Transverse colon (tissue), 4 donors: ENCODE results near the gene SLC6A9. TPM values are rescaled to one million over a fixed set of nuclear protein-coding genes. Genes with fewer than 3 reads are reported as not detected.

Experiments
- DNase-seq: peaks from one replicate; pipeline ENCODE4 v3.0.0-alpha.2; 2019
- H3K27ac ChIP-seq, 4 donors: fragments of 200-600 bp; sonication (generic); 2 replicates each; pipeline ENCODE4 v1.5.1; 2016 to 2018; ENCODE audit warnings: inconsistent platforms in 4 of 4
- H3K27me3 ChIP-seq: fragments of 200-600 bp; sonication (generic); 2 replicates; pipeline ENCODE4 v1.5.1; 2017; ENCODE audit warnings: inconsistent platforms
- H3K36me3 ChIP-seq, 4 donors: fragments of 200-600 bp; sonication (generic); 2 replicates each; pipeline ENCODE4 v1.5.1; 2017 to 2019; ENCODE audit warnings: inconsistent platforms in 4 of 4
- H3K4me1 ChIP-seq, 4 donors: fragments of 200-600 bp; sonication (generic); 2 replicates each; pipeline ENCODE4 v1.5.1; 2017 to 2020; ENCODE audit warnings: inconsistent platforms in 4 of 4
- H3K4me3 ChIP-seq, 4 donors: fragments of 200-600 bp; sonication (generic); 1 replicate in 1 of 4; 2 replicates in 3 of 4; pipeline versions ENCODE4 v1.5.1 to v1.6.1; 2017 to 2019; ENCODE audit warnings: inconsistent platforms in 4 of 4
- H3K9me3 ChIP-seq, 2 donors: fragments of 200-600 bp; sonication (generic); 2 replicates each; pipeline ENCODE4 v1.5.1; 2017 to 2019; ENCODE audit warnings: inconsistent platforms in 2 of 2
- CTCF ChIP-seq, 5 experiments: fragments of 200-600 bp in 3 of 5; fragments of 450-650 bp in 2 of 5; sonication (generic) in 3 of 5; IDR thresholded peaks; 1 replicate in 2 of 5; 2 replicates in 3 of 5; pipeline ENCODE4 v1.5.1; 2016 to 2017; ENCODE audit warnings: antibody characterized with exemption in 5 of 5, inconsistent platforms in 3 of 5, mild to moderate bottlenecking in 2 of 5, moderate library complexity in 1 of 5
- EP300 ChIP-seq: sonication (generic); formaldehyde crosslinking; IDR thresholded peaks from one replicate; pipeline ENCODE4 v1.6.1; 2017; ENCODE audit warnings: antibody characterized with exemption, low read depth
- POLR2A ChIP-seq: fragments of 450-650 bp; IDR thresholded peaks from one replicate; pipeline ENCODE4 v1.6.1; 2016; ENCODE audit warnings: antibody characterized with exemption, mild to moderate bottlenecking, moderate library complexity
- POLR2AphosphoS5 ChIP-seq, 3 donors: sonication (generic); formaldehyde crosslinking; IDR thresholded peaks; one replicate each; pipeline ENCODE4 v1.6.1; 2016; ENCODE audit warnings: antibody characterized with exemption in 3 of 3
- WGBS, 2 donors: methylation state at CpG; one replicate each; pipeline ENCODE4 v1.1.5; 2018; ENCODE audit warnings: low coverage in 1 of 2; 5-methylcytosine and 5-hydroxymethylcytosine counted together
- in situ Hi-C, 4 donors: fragments of 200-750 bp; cut with MboI; loops; one replicate each; pipeline versions ENCODE4 v1.15.0 to v1.15.1; 2017; ENCODE audit warnings: low sequenced_read_pairs in 3 of 4, low pct_ligation_motif_present in 1 of 4, low pct_unique_long_range_greater_than_20kb in 1 of 4
- intact Hi-C: fragments of 100-400 bp; cut with DNase I; formaldehyde crosslinking; loops from one replicate; pipeline ENCODE4 v1.15.1; 2023; ENCODE audit warnings: low total_unique reads
- total RNA-seq, 4 donors: library from RNA; depleted of rRNA; stranded (reverse); fragments of >200 nt; gene quantifications; one replicate each; pipeline ENCODE4 v1.1.0, GENCODE V29; 2016

Gene SLC6A9
- total RNA-seq, 4 donors from 2014 or later: 22.4 to 31.8 (median 29.5) TPM

GRCh38 chr1:44020464-44020863 lies 10.8 kb downstream of the SLC6A9 start:
- H3K9me3 ChIP-seq: no peaks in the 10 kb centered on the region
- H3K4me3 ChIP-seq: no peak overlapping the region
- H3K27me3 ChIP-seq: no peaks in the 10 kb centered on the region
- peaks cover 0 to 7% (median 5%) of the 10 kb centered on the region in 4 donors for H3K4me1 ChIP-seq
- in situ Hi-C loops (no loop called here), intact Hi-C loops (no loop called here)
- TF ChIP-seq POLR2AphosphoS5 (IDR thresholded peaks at IDR 0.05) (no peak), CTCF (IDR thresholded peaks at IDR 0.05) (no peak), POLR2A (no peak)
- 94% methylated on average over 6 of the region's 6 CpGs; no CpG with 5 or more reads in 1 of the 2 donors for WGBS, 2 donors
- no peaks in the 10 kb centered on the region for H3K36me3 ChIP-seq
- no peak overlapping the region for H3K27ac ChIP-seq
- DNase-seq: no peak

GRCh38 chr1:44019466-44019948 lies 11.8 kb downstream of the SLC6A9 start:
- WGBS, 2 donors: 89% methylated on average over 8 of the region's 13 CpGs; no CpG with 5 or more reads in 1 of the 2 donors
- Histone ChIP-seq H3K9me3 (no peaks in the 10 kb centered on the region), H3K27me3 (no peaks in the 10 kb centered on the region), H3K27ac (no peak overlapping the region), H3K4me1 (peaks cover 2 to 11% (median 9%) of the 10 kb centered on the region in 4 donors), H3K36me3 (no peaks in the 10 kb centered on the region), H3K4me3 (no peak overlapping the region)
- TF ChIP-seq POLR2A (no peak), EP300 (no peak), POLR2AphosphoS5 (IDR thresholded peaks at IDR 0.05) (no peak), CTCF (IDR thresholded peaks at IDR 0.05) (no peak)
- intact Hi-C loops: no loop called here
- in situ Hi-C loops: no loop called here
- no peak for DNase-seq

DNA sequence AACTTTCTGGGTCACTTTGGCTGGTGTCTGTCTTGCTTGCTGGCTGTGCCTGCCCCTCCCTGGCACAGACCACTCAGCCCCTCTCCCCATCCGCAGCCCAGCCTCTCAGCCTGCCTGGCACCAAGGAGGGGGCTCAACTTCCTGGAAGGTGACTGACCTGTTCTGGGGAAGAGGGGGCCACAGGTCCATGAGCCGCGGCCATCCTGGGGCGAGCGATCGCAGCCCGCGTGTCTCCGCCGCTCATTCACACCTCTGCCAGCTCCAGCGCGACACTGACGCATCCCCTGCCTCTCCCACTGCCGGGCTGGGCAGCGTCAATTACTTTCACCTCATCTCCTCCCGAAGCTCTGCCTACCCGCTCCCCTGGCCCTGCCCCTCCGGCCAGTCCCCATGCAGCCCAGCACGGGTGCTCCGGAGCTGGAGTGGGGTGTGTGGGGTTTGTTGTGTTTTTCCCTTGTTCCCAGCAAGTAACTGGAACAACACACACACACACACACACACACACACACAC lies 14.3 kb downstream of the SLC6A9 start:
- 80 to 90% methylated on average over 2 to 19 of the region's 20 CpGs for WGBS, 2 donors
- Histone ChIP-seq H3K9me3 (no peaks in the 10 kb centered on the region), H3K4me1 (peaks cover 7 to 35% (median 24%) of the 10 kb centered on the region in 4 donors), H3K27me3 (no peaks in the 10 kb centered on the region), H3K27ac (no peak overlapping the region), H3K4me3 (no peak overlapping the region), H3K36me3 (no peaks in the 10 kb centered on the region)
- no peak for DNase-seq
- no peak for TF ChIP-seq CTCF (IDR thresholded peaks at IDR 0.05)
- TF ChIP-seq POLR2AphosphoS5 (IDR thresholded peaks at IDR 0.05): no peak
- no peak for TF ChIP-seq POLR2A
- TF ChIP-seq EP300: no peak
- intact Hi-C loops (no loop called here), in situ Hi-C loops (no loop called here)

DNA sequence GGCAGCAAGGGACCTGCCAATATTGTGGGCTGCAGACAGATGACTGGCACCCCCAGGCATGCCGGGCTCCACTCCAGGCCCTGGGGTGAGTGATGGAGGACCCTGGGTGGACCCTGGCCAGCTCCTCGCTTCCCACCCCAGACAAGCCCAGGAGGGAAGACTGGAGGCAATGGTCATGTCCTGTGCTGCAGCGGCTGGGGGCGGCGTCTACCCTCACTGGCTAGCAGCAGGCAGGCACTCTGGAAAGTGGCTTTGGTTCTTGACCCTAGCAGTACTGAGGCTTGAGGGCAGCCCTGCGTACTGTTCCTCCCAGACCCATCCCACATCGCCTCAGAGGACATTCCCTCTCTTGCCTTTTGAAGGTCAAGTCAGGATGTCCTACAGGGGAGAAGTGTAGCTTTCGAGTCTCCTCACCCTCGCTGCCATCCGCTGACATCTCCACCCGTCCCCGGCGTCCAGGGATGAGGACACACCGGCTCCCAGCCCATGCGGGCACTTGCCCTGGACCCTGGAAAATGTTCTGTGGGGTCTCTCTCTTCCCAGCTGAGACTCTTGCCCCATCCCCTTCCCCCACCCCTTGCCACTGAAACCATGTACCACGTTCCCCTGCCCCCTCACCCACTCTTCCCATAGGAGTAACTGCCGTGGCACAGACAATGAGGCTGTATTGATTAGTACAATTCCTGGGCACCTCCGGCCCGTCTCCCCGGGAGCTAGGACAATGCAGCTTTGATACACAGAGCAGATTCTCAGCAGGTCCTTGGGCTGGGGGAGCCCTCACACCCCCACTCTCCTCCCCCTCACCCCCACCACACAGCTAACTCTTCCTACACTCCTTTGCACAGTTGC lies 15.0 kb downstream of the SLC6A9 start:
- DNase-seq: no peak
- peaks cover 7 to 42% (median 29%) of the 10 kb centered on the region in 4 donors for H3K4me1 ChIP-seq
- intact Hi-C loops (no loop called here), in situ Hi-C loops (no loop called here)
- TF ChIP-seq POLR2AphosphoS5 (IDR thresholded peaks at IDR 0.05) (no peak), POLR2A (no peak), EP300 (no peak), CTCF (IDR thresholded peaks at IDR 0.05) (no peak)
- H3K36me3 ChIP-seq: no peaks in the 10 kb centered on the region
- H3K27me3 ChIP-seq: no peaks in the 10 kb centered on the region
- no peak overlapping the region for H3K27ac ChIP-seq
- 89% methylated on average over 19 of the region's 20 CpGs; no CpG with 5 or more reads in 1 of the 2 donors for WGBS, 2 donors
- no peak overlapping the region for H3K4me3 ChIP-seq
- H3K9me3 ChIP-seq: no peaks in the 10 kb centered on the region
